HEK293 (cell line): ENCODE results near the gene ZFP36L1.
A peak's percentile ranks its signal among the peaks of the same experiment; 100 is the strongest.

ENCODE experiments used
- CTCF ChIA-PET: fragments of 350-600 bp; formaldehyde crosslinking; extraction: SDS; loops from one replicate; lab custom pipeline; 2021; ENCODE audit warnings: antibody characterized with exemption; lab: Yijun Ruan, JAX
- POLR2A ChIA-PET: fragments of 300-600 bp; formaldehyde crosslinking; extraction: SDS; loops from one replicate; lab custom pipeline; 2020; ENCODE audit warnings: antibody characterized with exemption, inconsistent platforms; lab: Yijun Ruan, JAX
- H3K27ac ChIP-seq: fragments of 200-500 bp; sonication (Bioruptor generic); 2 replicates; pipeline ENCODE4 v1.5.1; 2014; ENCODE audit warnings: low read depth, low read length, control low read depth, inconsistent platforms; ENCODE audit errors: extremely low read depth
- H3K36me3 ChIP-seq, 2 experiments: fragments of 200-500 bp in 1 of 2; sonication (Bioruptor generic) in 1 of 2; 1 replicate in 1 of 2; 2 replicates in 1 of 2; pipeline ENCODE4 v1.5.1; 2014 to 2017; ENCODE audit warnings: inconsistent platforms in 2 of 2, low read length in 2 of 2; ENCODE audit not compliant: control insufficient read depth in 2 of 2, insufficient read depth in 1 of 2
- H3K4me1 ChIP-seq: fragments of 200-500 bp; sonication (Bioruptor generic); 2 replicates; pipeline ENCODE4 v1.5.1; 2014; ENCODE audit warnings: mild to moderate bottlenecking, low read length, inconsistent platforms; ENCODE audit not compliant: control insufficient read depth, insufficient read depth
- H3K4me3 ChIP-seq: 2 replicates; pipeline ENCODE4 v1.5.1; 2011; ENCODE audit warnings: low read depth, mild to moderate bottlenecking, control low read depth, low read length, moderate library complexity
- H3K9me3 ChIP-seq: fragments of 200-500 bp; sonication (Bioruptor generic); 2 replicates; pipeline ENCODE4 v1.5.1; 2014; ENCODE audit warnings: low read depth, low read length, inconsistent platforms; ENCODE audit not compliant: control insufficient read depth, insufficient read depth
- BCL11A ChIP-seq: fragments of 450-650 bp; formaldehyde crosslinking; IDR thresholded peaks from 2 replicates; pipeline ENCODE4 v1.5.1; 2016; ENCODE audit warnings: low read depth, missing biosample characterization, missing genetic modification characterization
- FEZF1 ChIP-seq: fragments of 450-650 bp; formaldehyde crosslinking; IDR thresholded peaks from 2 replicates; pipeline ENCODE4 v1.5.1; 2016; ENCODE audit warnings: missing biosample characterization, missing genetic modification characterization
- GLI4 ChIP-seq: fragments of 450-650 bp; formaldehyde crosslinking; IDR thresholded peaks from 2 replicates; pipeline ENCODE4 v1.5.1; 2016; ENCODE audit warnings: missing biosample characterization, missing genetic modification characterization
- GLIS1 ChIP-seq: fragments of 450-650 bp; formaldehyde crosslinking; IDR thresholded peaks from 2 replicates; pipeline ENCODE4 v1.5.1; 2016; ENCODE audit warnings: missing biosample characterization, missing genetic modification characterization
- GLIS2 ChIP-seq: fragments of 450-650 bp; formaldehyde crosslinking; IDR thresholded peaks from 2 replicates; pipeline ENCODE4 v1.5.1; 2016; ENCODE audit warnings: missing biosample characterization, missing genetic modification characterization
- KLF1 ChIP-seq: fragments of 450-650 bp; formaldehyde crosslinking; IDR thresholded peaks from 2 replicates; pipeline ENCODE4 v1.5.1; 2016; ENCODE audit warnings: missing biosample characterization, missing genetic modification characterization
- KLF8 ChIP-seq: fragments of 450-650 bp; formaldehyde crosslinking; IDR thresholded peaks from 2 replicates; pipeline ENCODE4 v1.5.1; 2016; ENCODE audit warnings: missing biosample characterization, missing genetic modification characterization
- SCRT2 ChIP-seq: fragments of 450-650 bp; formaldehyde crosslinking; IDR thresholded peaks from 2 replicates; pipeline ENCODE4 v1.5.1; 2016; ENCODE audit warnings: missing biosample characterization, missing genetic modification characterization
- ZBTB17 ChIP-seq: fragments of 450-650 bp; formaldehyde crosslinking; IDR thresholded peaks from 2 replicates; pipeline ENCODE4 v1.5.1; 2016; ENCODE audit warnings: missing biosample characterization, missing genetic modification characterization
- ZBTB20 ChIP-seq: fragments of 450-650 bp; formaldehyde crosslinking; IDR thresholded peaks from 2 replicates; pipeline ENCODE4 v1.5.1; 2016; ENCODE audit warnings: missing biosample characterization, missing genetic modification characterization
- ZNF174 ChIP-seq: fragments of 450-650 bp; formaldehyde crosslinking; IDR thresholded peaks from 2 replicates; pipeline ENCODE4 v1.5.0; 2017; ENCODE audit warnings: missing biosample characterization, mild to moderate bottlenecking, missing genetic modification characterization
- ZNF302 ChIP-seq: fragments of 450-650 bp; formaldehyde crosslinking; IDR thresholded peaks from 2 replicates; pipeline ENCODE4 v1.5.1; 2016; ENCODE audit warnings: missing biosample characterization, missing genetic modification characterization, low read depth
- ZNF501 ChIP-seq: fragments of 450-650 bp; formaldehyde crosslinking; IDR thresholded peaks from 2 replicates; pipeline ENCODE4 v1.5.1; 2016; ENCODE audit warnings: missing biosample characterization, missing genetic modification characterization
- ZNF521 ChIP-seq: fragments of 450-650 bp; formaldehyde crosslinking; IDR thresholded peaks from 2 replicates; pipeline ENCODE4 v1.5.1; 2017; ENCODE audit warnings: missing biosample characterization, mild to moderate bottlenecking, missing genetic modification characterization
- ZNF596 ChIP-seq: fragments of 450-650 bp; IDR thresholded peaks from 2 replicates; pipeline ENCODE4 v1.5.0; 2018; ENCODE audit warnings: missing biosample characterization, mild to moderate bottlenecking, missing genetic modification characterization, moderate library complexity
- ZNF600 ChIP-seq: fragments of 450-650 bp; formaldehyde crosslinking; IDR thresholded peaks from 2 replicates; pipeline ENCODE4 v1.5.1; 2016; ENCODE audit warnings: missing biosample characterization, missing genetic modification characterization
- ZNF623 ChIP-seq: fragments of 450-650 bp; formaldehyde crosslinking; IDR thresholded peaks from 2 replicates; pipeline ENCODE4 v1.5.1; 2016; ENCODE audit warnings: missing biosample characterization, missing genetic modification characterization
- ZNF785 ChIP-seq: fragments of 450-650 bp; formaldehyde crosslinking; IDR thresholded peaks from 2 replicates; pipeline ENCODE4 v1.5.1; 2016; ENCODE audit warnings: missing biosample characterization, missing genetic modification characterization
- TF ChIP-seq, protein P1 (sequence below): fragments of 450-650 bp; formaldehyde crosslinking; IDR thresholded peaks from 2 replicates; pipeline ENCODE4 v1.5.1; 2016; ENCODE audit warnings: missing biosample characterization, missing genetic modification characterization, low read depth
- TF ChIP-seq, protein P2 (sequence below): fragments of 450-650 bp; formaldehyde crosslinking; IDR thresholded peaks from 2 replicates; pipeline ENCODE4 v1.5.1; 2016; ENCODE audit warnings: missing biosample characterization, missing genetic modification characterization
- TF ChIP-seq, protein P3 (sequence below): fragments of 450-650 bp; formaldehyde crosslinking; IDR thresholded peaks from 2 replicates; pipeline ENCODE4 v1.5.1; 2016; ENCODE audit warnings: missing biosample characterization, missing genetic modification characterization

Gene ZFP36L1

DNA sequence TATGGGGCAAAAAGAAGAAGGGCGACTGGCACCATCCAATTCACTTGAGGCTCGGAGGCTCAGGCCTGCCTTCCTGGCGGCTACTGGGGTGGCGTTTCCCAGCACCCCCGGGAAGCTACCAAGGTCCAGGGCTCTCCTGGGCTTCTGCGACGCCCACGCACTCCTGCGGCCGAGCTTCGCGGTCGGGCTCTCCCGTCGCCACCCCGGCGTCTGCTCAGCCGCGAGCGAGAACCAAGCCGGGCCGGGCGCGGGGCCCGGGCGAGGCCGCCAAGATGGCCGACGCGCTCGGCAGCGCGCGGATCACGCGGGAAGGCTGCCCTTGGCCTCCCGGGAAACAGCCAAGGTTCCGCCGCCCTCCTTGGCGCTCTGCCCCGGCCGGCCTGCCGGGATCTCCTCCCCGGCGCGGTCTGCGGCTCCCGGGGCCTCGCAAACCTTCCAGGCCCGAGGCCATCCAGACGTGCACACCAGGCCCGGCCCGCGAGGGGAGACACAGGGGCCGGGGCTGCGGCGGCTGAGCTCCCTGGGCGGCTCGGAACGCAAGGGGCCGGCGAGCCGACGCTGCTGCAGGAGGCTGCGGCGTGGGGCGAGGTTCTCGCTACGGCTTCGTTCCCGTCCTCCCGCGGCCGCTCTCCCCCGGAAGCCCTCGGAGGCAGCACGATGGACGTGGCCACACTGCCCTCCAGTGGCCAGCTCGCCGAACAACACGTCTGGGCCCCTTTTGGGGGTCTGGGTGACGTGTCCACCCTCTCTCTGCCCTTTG lies 23.5 kb upstream of the ZFP36L1 start (continued):
- TF ChIP-seq, protein P1, sequence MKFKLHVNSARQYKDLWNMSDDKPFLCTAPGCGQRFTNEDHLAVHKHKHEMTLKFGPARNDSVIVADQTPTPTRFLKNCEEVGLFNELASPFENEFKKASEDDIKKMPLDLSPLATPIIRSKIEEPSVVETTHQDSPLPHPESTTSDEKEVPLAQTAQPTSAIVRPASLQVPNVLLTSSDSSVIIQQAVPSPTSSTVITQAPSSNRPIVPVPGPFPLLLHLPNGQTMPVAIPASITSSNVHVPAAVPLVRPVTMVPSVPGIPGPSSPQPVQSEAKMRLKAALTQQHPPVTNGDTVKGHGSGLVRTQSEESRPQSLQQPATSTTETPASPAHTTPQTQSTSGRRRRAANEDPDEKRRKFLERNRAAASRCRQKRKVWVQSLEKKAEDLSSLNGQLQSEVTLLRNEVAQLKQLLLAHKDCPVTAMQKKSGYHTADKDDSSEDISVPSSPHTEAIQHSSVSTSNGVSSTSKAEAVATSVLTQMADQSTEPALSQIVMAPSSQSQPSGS (tag by site-specific recombination): no peak
- TF ChIP-seq GLIS2 (tag by site-specific recombination) (peak; percentile 94), ZNF600 (tag by site-specific recombination) (peak; percentile 92), ZNF596 (tag by site-specific recombination) (no peak; the same call in 1 of the 2 replicates), ZNF785 (tag by site-specific recombination) (no peak; the same call in 1 of the 2 replicates), ZNF501 (tag by site-specific recombination) (peak; percentile 82), KLF8 (peak; percentile 63; the same call in 1 of the 2 replicates), ZNF521 (tag by site-specific recombination) (no peak), ZNF623 (tag by site-specific recombination) (0 out of 2 replicates have a peak, but pooled peaks have one; percentile 6), ZBTB20 (tag by site-specific recombination) (peak; percentile 95), ZNF174 (tag by site-specific recombination) (0 out of 2 replicates have a peak, but pooled peaks have one; percentile 59), GLIS1 (tag by site-specific recombination) (peak; percentile 55), KLF1 (tag by site-specific recombination) (0 out of 2 replicates have a peak, but pooled peaks have one; percentile 7), ZNF302 (tag by site-specific recombination) (no peak), ZBTB17 (peak; percentile 65; the same call in 1 of the 2 replicates)
- TF ChIP-seq, protein P2, sequence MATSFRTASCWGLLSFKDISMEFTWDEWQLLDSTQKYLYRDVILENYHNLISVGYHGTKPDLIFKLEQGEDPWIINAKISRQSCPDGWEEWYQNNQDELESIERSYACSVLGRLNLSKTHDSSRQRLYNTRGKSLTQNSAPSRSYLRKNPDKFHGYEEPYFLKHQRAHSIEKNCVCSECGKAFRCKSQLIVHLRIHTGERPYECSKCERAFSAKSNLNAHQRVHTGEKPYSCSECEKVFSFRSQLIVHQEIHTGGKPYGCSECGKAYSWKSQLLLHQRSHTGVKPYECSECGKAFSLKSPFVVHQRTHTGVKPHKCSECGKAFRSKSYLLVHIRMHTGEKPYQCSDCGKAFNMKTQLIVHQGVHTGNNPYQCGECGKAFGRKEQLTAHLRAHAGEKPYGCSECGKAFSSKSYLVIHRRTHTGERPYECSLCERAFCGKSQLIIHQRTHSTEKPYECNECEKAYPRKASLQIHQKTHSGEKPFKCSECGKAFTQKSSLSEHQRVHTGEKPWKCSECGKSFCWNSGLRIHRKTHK (tag by site-specific recombination): no peak
- TF ChIP-seq, protein P3, sequence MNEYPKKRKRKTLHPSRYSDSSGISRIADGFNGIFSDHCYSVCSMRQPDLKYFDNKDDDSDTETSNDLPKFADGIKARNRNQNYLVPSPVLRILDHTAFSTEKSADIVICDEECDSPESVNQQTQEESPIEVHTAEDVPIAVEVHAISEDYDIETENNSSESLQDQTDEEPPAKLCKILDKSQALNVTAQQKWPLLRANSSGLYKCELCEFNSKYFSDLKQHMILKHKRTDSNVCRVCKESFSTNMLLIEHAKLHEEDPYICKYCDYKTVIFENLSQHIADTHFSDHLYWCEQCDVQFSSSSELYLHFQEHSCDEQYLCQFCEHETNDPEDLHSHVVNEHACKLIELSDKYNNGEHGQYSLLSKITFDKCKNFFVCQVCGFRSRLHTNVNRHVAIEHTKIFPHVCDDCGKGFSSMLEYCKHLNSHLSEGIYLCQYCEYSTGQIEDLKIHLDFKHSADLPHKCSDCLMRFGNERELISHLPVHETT (tag by site-specific recombination): no peak

- peaks cover 22% of the 10 kb centered on the region for H3K4me1 ChIP-seq
- H3K9me3 ChIP-seq: no peaks in the 10 kb centered on the region
- no peak overlapping the region; the same call in 1 of the 2 replicates for H3K4me3 ChIP-seq
- CTCF ChIA-PET: interaction anchor here (0.6 to 5.0 kb wide), 23 partner anchors 10 to 981 kb away, joined by 3 to 57 read pairs (median 6); no protein-coding TSS in a partner anchor
- TF ChIP-seq FEZF1 (tag by site-specific recombination) (peak; percentile 12; the same call in 1 of the 2 replicates), GLI4 (tag by site-specific recombination) (no peak), SCRT2 (tag by site-specific recombination) (peak; percentile 37; the same call in 1 of the 2 replicates), BCL11A (tag by site-specific recombination) (0 out of 2 replicates have a peak, but pooled peaks have one; percentile 35)
- H3K36me3 ChIP-seq: no peaks in the 10 kb centered on the region
- H3K27ac ChIP-seq: peak overlapping the region; percentile 98
- POLR2A ChIA-PET: interaction anchor here (1.3 to 1.8 kb wide), 3 partner anchors 20 to 23 kb away, joined by 6 to 14 read pairs (median 9); partner anchors contain the start of gene ZFP36L1
Measured at GRCh38 chr14:68815298-68816182, 22.7 kb upstream of the ZFP36L1 start.
